SH-SY5Y (cell line): ENCODE measurements around the gene TSPAN32.

ENCODE experiments used
- GATA2 ChIP-seq: IDR thresholded peaks from 2 replicates; pipeline ENCODE4 v1.6.1; 2011; ENCODE audit warnings: mild to moderate bottlenecking, low read depth, low read length
- GATA3 ChIP-seq: IDR thresholded peaks from 2 replicates; pipeline ENCODE4 v1.6.1; 2011; ENCODE audit warnings: low read depth, mild to moderate bottlenecking, low read length, moderate library complexity

DNA sequence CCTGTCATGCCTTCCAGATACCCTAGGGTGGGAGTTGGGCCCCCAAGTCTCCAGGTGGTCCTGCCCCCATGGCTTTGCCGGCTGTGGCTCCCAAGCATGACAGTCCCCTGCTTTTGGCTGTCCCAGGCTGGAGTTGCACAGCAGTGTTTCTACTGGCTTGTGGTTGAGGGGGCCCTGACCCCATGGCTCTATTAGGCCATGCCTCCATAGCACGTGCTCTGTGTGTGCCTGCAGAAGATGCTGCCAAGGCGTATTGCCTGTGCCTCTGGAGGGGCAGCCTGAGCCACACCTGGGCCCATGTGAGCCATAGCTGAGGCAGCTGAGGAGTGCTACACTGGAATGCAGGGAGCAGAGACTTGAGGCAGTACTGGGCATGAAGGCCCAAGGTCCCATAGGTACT, 49.9 kb downstream of the TSPAN32 start:
- TF ChIP-seq GATA3 (no peak), GATA2 (no peak)
